SK-N-SH treated with all-trans-retinoic acid at 6 μM for 48 hours (cell line): ENCODE measurements around the gene ANKDD1B.

Experiments used
- ATAC-seq: fragments of 200-7000 bp; cut with Tn5 transposase; 3 replicates; pipeline ENCODE4 v1.9.1; 2020; ENCODE audit warnings: mild to moderate bottlenecking, moderate library complexity
- ARNTL ChIP-seq: fragments of 450-650 bp; formaldehyde crosslinking; IDR thresholded peaks from 2 replicates; pipeline ENCODE4 v1.5.0; 2020; ENCODE audit warnings: low read depth, mild to moderate bottlenecking, moderate library complexity, borderline replicate concordance
- BACH2 ChIP-seq: fragments of 250-450 bp; sonication (Bioruptor Pico); IDR thresholded peaks from 2 replicates; pipeline ENCODE4 v1.9.0; 2021; ENCODE audit warnings: mild to moderate bottlenecking, borderline replicate concordance
- CREB5 ChIP-seq: fragments of 250-450 bp; sonication (Bioruptor Pico); IDR thresholded peaks from 2 replicates; pipeline ENCODE4 v1.5.1; 2020; ENCODE audit warnings: low read depth, mild to moderate bottlenecking, moderate library complexity
- CSDC2 ChIP-seq: fragments of 250-450 bp; sonication (Bioruptor Pico); IDR thresholded peaks from 2 replicates; pipeline ENCODE4 v1.5.0; 2020; ENCODE audit warnings: mild to moderate bottlenecking, moderate library complexity
- CSRNP3 ChIP-seq: fragments of 250-450 bp; sonication (Bioruptor Pico); IDR thresholded peaks from 2 replicates; pipeline ENCODE4 v1.5.1; 2021; ENCODE audit warnings: mild to moderate bottlenecking, moderate library complexity
- ESRRG ChIP-seq: fragments of 250-450 bp; sonication (Bioruptor Pico); IDR thresholded peaks from 2 replicates; pipeline ENCODE4 v1.6.1; 2021; ENCODE audit warnings: mild to moderate bottlenecking
- GLIS3 ChIP-seq: fragments of 250-450 bp; sonication (Bioruptor Pico); IDR thresholded peaks from 2 replicates; pipeline ENCODE4 v1.5.0; 2020; ENCODE audit warnings: mild to moderate bottlenecking, moderate library complexity
- ISL1 ChIP-seq: fragments of 250-450 bp; sonication (Bioruptor Pico); IDR thresholded peaks from 2 replicates; pipeline ENCODE4 v2.1.2; 2022; ENCODE audit warnings: mild to moderate bottlenecking, moderate library complexity
- OSR1 ChIP-seq: fragments of 250-450 bp; sonication (Bioruptor Pico); IDR thresholded peaks from 2 replicates; pipeline ENCODE4 v1.8.0; 2022; ENCODE audit warnings: moderate library complexity, mild to moderate bottlenecking, inconsistent platforms
- PATZ1 ChIP-seq: fragments of 250-450 bp; sonication (Bioruptor Pico); IDR thresholded peaks from 2 replicates; pipeline ENCODE4 v1.8.0; 2020; ENCODE audit warnings: mild to moderate bottlenecking, moderate library complexity, borderline replicate concordance
- POU6F1 ChIP-seq: fragments of 250-450 bp; sonication (Bioruptor Pico); IDR thresholded peaks from 2 replicates; pipeline ENCODE4 v1.8.0; 2021; ENCODE audit warnings: low read depth, mild to moderate bottlenecking, moderate library complexity, borderline replicate concordance
- PPARA ChIP-seq: fragments of 250-450 bp; sonication (Bioruptor Pico); IDR thresholded peaks from 2 replicates; pipeline ENCODE4 v1.5.0; 2020; ENCODE audit warnings: mild to moderate bottlenecking, borderline replicate concordance
- RARB ChIP-seq: fragments of 250-450 bp; sonication (Bioruptor Pico); IDR thresholded peaks from 2 replicates; pipeline ENCODE4 v1.8.0; 2021; ENCODE audit warnings: mild to moderate bottlenecking, moderate library complexity
- SNAI2 ChIP-seq: fragments of 250-450 bp; sonication (Bioruptor Pico); IDR thresholded peaks from 2 replicates; pipeline ENCODE4 v1.5.0; 2020; ENCODE audit warnings: mild to moderate bottlenecking, moderate library complexity
- TCF4 ChIP-seq: fragments of 250-450 bp; sonication (Bioruptor Pico); IDR thresholded peaks from 2 replicates; pipeline ENCODE4 v1.8.0; 2021; ENCODE audit warnings: mild to moderate bottlenecking, moderate library complexity, borderline replicate concordance
- TOX ChIP-seq: fragments of 250-450 bp; sonication (Bioruptor Pico); IDR thresholded peaks from 2 replicates; pipeline ENCODE4 v1.8.0; 2021; ENCODE audit warnings: mild to moderate bottlenecking, moderate library complexity, borderline replicate concordance
- TSHZ2 ChIP-seq: fragments of 250-450 bp; sonication (Bioruptor Pico); IDR thresholded peaks from 2 replicates; pipeline ENCODE4 v1.5.0; 2020; ENCODE audit warnings: mild to moderate bottlenecking, moderate library complexity
- ZC3H10 ChIP-seq: fragments of 250-450 bp; sonication (Bioruptor Pico); IDR thresholded peaks from 2 replicates; pipeline ENCODE4 v1.5.1; 2021; ENCODE audit warnings: mild to moderate bottlenecking, moderate library complexity
- ZFP3 ChIP-seq: fragments of 250-450 bp; sonication (Bioruptor Pico); IDR thresholded peaks from 2 replicates; pipeline ENCODE4 v1.5.0; 2020; ENCODE audit warnings: mild to moderate bottlenecking, moderate library complexity
- ZFP30 ChIP-seq: fragments of 450-650 bp; formaldehyde crosslinking; IDR thresholded peaks from 2 replicates; pipeline ENCODE4 v1.5.0; 2022; ENCODE audit warnings: mild to moderate bottlenecking, moderate library complexity
- ZNF565 ChIP-seq: fragments of 450-650 bp; formaldehyde crosslinking; conservative IDR thresholded peaks from 2 replicates; pipeline ENCODE4 v1.5.0; 2020; ENCODE audit warnings: low read depth, mild to moderate bottlenecking, moderate library complexity
- ZNF70 ChIP-seq: fragments of 450-650 bp; formaldehyde crosslinking; IDR thresholded peaks from 2 replicates; pipeline ENCODE4 v1.5.0; 2020; ENCODE audit warnings: mild to moderate bottlenecking, moderate library complexity
- ZNF8 ChIP-seq: fragments of 450-650 bp; formaldehyde crosslinking; IDR thresholded peaks from 2 replicates; pipeline ENCODE4 v1.5.0; 2020; ENCODE audit warnings: mild to moderate bottlenecking, moderate library complexity

ANKDD1B gene

GRCh38 chr5:75651575-75652238, 40.5 kb downstream of the ANKDD1B start:
- TF ChIP-seq ZFP30 (CRISPR knock-in tag) (no peak), ZNF70 (CRISPR knock-in tag) (no peak), ZNF8 (CRISPR knock-in tag) (no peak), RARB (no peak), OSR1 (no peak), CSRNP3 (CRISPR knock-in tag) (no peak), ESRRG (no peak), CSDC2 (CRISPR knock-in tag) (no peak), TOX (CRISPR knock-in tag) (no peak), ARNTL (CRISPR knock-in tag) (no peak), TCF4 (CRISPR knock-in tag) (no peak), TSHZ2 (CRISPR knock-in tag) (no peak), ZC3H10 (CRISPR knock-in tag) (no peak), SNAI2 (CRISPR knock-in tag) (no peak), GLIS3 (no peak), PPARA (CRISPR knock-in tag) (no peak), BACH2 (CRISPR knock-in tag) (no peak), PATZ1 (CRISPR knock-in tag) (no peak), ZNF565 (no peak)
- TF ChIP-seq, all 23 proteins: peak for 0
- no peak for ATAC-seq

- TF ChIP-seq ZC3H10 (CRISPR knock-in tag), result no peak
- TF ChIP-seq ZNF565, result no peak
- TF ChIP-seq ZNF70 (CRISPR knock-in tag), result no peak
- TF ChIP-seq RARB, result no peak
- TF ChIP-seq ARNTL (CRISPR knock-in tag), result no peak
- TF ChIP-seq ZFP3 (CRISPR knock-in tag), result no peak
- TF ChIP-seq TCF4 (CRISPR knock-in tag), result no peak
- TF ChIP-seq ISL1, result no peak
Measured at GRCh38 chr5:75653521-75653920, 42.3 kb downstream of the ANKDD1B start.

GRCh38 chr5:75654693-75655295, 43.5 kb downstream of the ANKDD1B start:
- no peak for TF ChIP-seq ZFP30 (CRISPR knock-in tag)
- TF ChIP-seq TCF4 (CRISPR knock-in tag), result no peak
- no peak for TF ChIP-seq CSDC2 (CRISPR knock-in tag)
- TF ChIP-seq SNAI2 (CRISPR knock-in tag), result no peak
- no peak for TF ChIP-seq TOX (CRISPR knock-in tag)
- no peak for TF ChIP-seq GLIS3
- TF ChIP-seq, all 23 proteins: peak for 0
- ATAC-seq, result no peak

More at GRCh38 chr5:75653521-75653920, 42.3 kb downstream of the ANKDD1B start:
- ATAC-seq, result no peak

GRCh38 chr5:75656311-75657003, 45.2 kb downstream of the ANKDD1B start:
- ATAC-seq, result peak; percentile 71
- TF ChIP-seq RARB, result no peak
- TF ChIP-seq PPARA (CRISPR knock-in tag), result no peak
- TF ChIP-seq OSR1, result no peak
- TF ChIP-seq ISL1, result no peak
- no peak for TF ChIP-seq BACH2 (CRISPR knock-in tag)
- no peak for TF ChIP-seq ZNF565
- TF ChIP-seq CSDC2 (CRISPR knock-in tag), result no peak
- TF ChIP-seq ZNF70 (CRISPR knock-in tag), result no peak
- TF ChIP-seq POU6F1, result no peak
- no peak for TF ChIP-seq GLIS3
- TF ChIP-seq TCF4 (CRISPR knock-in tag), result no peak
- no peak for TF ChIP-seq CSRNP3 (CRISPR knock-in tag)
- TF ChIP-seq CREB5 (CRISPR knock-in tag), result no peak
